GM23248 (cell line): Measurements from ENCODE around the gene RASSF8. TPM values are rescaled to one million over a fixed set of nuclear protein-coding genes. Genes with fewer than 3 reads are reported as not detected.

ENCODE experiments used
- DNase-seq: peaks from one replicate; pipeline ENCODE4 v3.0.0-alpha.2; 2015
- H2AFZ ChIP-seq: fragments of 200-600 bp; sonication (generic); 2 replicates; pipeline ENCODE4 v1.6.1; 2016; ENCODE audit warnings: antibody characterized with exemption
- H3F3A ChIP-seq: fragments of 200-600 bp; sonication (generic); 2 replicates; pipeline ENCODE4 v1.6.1; 2016; ENCODE audit warnings: mild to moderate bottlenecking, antibody characterized with exemption, mixed run types; ENCODE audit not compliant: insufficient read depth
- H3K27ac ChIP-seq: fragments of 200-600 bp; sonication (generic); 2 replicates; pipeline ENCODE4 v1.5.1; 2016; ENCODE audit warnings: mild to moderate bottlenecking
- H3K27me3 ChIP-seq: fragments of 200-600 bp; sonication (generic); replicated peaks from 2 replicates; pipeline ENCODE4 v1.6.1; 2016; ENCODE audit warnings: mild to moderate bottlenecking; ENCODE audit not compliant: insufficient read depth
- H3K36me3 ChIP-seq: fragments of 200-600 bp; sonication (generic); 2 replicates; pipeline ENCODE4 v1.6.1; 2016; ENCODE audit warnings: low read depth, mild to moderate bottlenecking
- H3K4me1 ChIP-seq: fragments of 200-600 bp; sonication (generic); 2 replicates; pipeline ENCODE4 v1.6.1; 2016; ENCODE audit warnings: mild to moderate bottlenecking; ENCODE audit not compliant: insufficient read depth
- H3K4me2 ChIP-seq: fragments of 200-600 bp; sonication (generic); one replicate; pipeline ENCODE4 v1.6.1; 2016; ENCODE audit warnings: mild to moderate bottlenecking; ENCODE audit not compliant: unreplicated experiment
- H3K4me3 ChIP-seq: fragments of 200-600 bp; sonication (generic); 2 replicates; pipeline ENCODE4 v1.5.1; 2016; ENCODE audit warnings: mild to moderate bottlenecking
- H3K79me2 ChIP-seq: fragments of 200-600 bp; sonication (generic); 2 replicates; pipeline ENCODE4 v1.6.1; 2016; ENCODE audit warnings: mild to moderate bottlenecking; ENCODE audit not compliant: insufficient read depth
- H3K9ac ChIP-seq: fragments of 200-600 bp; sonication (generic); 2 replicates; pipeline ENCODE4 v1.6.1; 2016; ENCODE audit warnings: mild to moderate bottlenecking
- H3K9me2 ChIP-seq: fragments of 200-600 bp; sonication (generic); 2 replicates; pipeline ENCODE4 v1.6.1; 2016; ENCODE audit warnings: mixed run types, mild to moderate bottlenecking, moderate library complexity; ENCODE audit not compliant: insufficient read depth
- H3K9me3 ChIP-seq: fragments of 200-600 bp; sonication (generic); one replicate; pipeline ENCODE4 v1.6.1; 2017; ENCODE audit warnings: low read depth
- H4K20me1 ChIP-seq: fragments of 200-600 bp; sonication (generic); 2 replicates; pipeline ENCODE4 v1.6.0; 2016; ENCODE audit not compliant: insufficient read depth
- EZH2 ChIP-seq: fragments of 200-600 bp; sonication (generic); IDR thresholded peaks from 2 replicates; pipeline ENCODE4 v1.6.1; 2018; ENCODE audit warnings: antibody characterized with exemption, mild to moderate bottlenecking; ENCODE audit not compliant: insufficient read depth, poor library complexity, severe bottlenecking
- EZH2phosphoT487 ChIP-seq: fragments of 200-600 bp; sonication (generic); IDR thresholded peaks from 2 replicates; pipeline ENCODE4 v1.6.1; 2018; ENCODE audit warnings: antibody characterized with exemption, moderate library complexity, mild to moderate bottlenecking, low read depth; ENCODE audit not compliant: insufficient read depth
- WGBS, 2 experiments: methylation state at CpG; one replicate each; pipeline ENCODE4 v1.1.6; 2015 to 2017; ENCODE audit warnings: low lambda C conversion rate in 2 of 2, low coverage in 1 of 2; ENCODE audit errors: missing lambda C conversion rate in 2 of 2; 5-methylcytosine and 5-hydroxymethylcytosine counted together
- in situ Hi-C: fragments of 300-500 bp; cut with MboI; formaldehyde crosslinking; loops from 2 replicates; pipeline ENCODE4 v1.15.0; 2020
- polyA plus RNA-seq: library from polyadenylated mRNA; unstranded; fragments of >200 nt; fragmentation: Nextera tagmentation; extraction: Ambion mirVana; gene quantifications from 2 replicates; pipeline ENCODE4 v1.2.1, GENCODE V29; 2016
- total RNA-seq: library from RNA; depleted of rRNA; stranded (reverse); fragments of >200 nt; shearing (Covaris generic); gene quantifications from 2 replicates; pipeline ENCODE4 v1.2.3, GENCODE V29; 2014

RASSF8 gene
- total and polyA plus RNA-seq, 2 experiments from 2014 or later: 11.2 to 80.1 TPM

GRCh38 chr12:26124446-26125399, 166.2 kb downstream of the RASSF8 start, which contains the start of gene BHLHE41:
Gene BHLHE41, minus strand, starts transcription at chr12:26125037. Its CDS starts 258 bp downstream, at chr12:26124779.
- H3K9me3 ChIP-seq: no peaks in the 10 kb centered on the region
- in situ Hi-C loops: no loop called here
- peak within 1 kb of the TSS; percentile 84 for H3K27ac ChIP-seq
- peak within 1 kb of the TSS; percentile 87 for H2AFZ ChIP-seq
- H4K20me1 ChIP-seq: no peaks in the 10 kb centered on the region
- no peaks in the 10 kb centered on the region for H3K9me2 ChIP-seq
- WGBS, 2 experiments: 1% methylated on average over 41 to 54 of the region's 54 CpGs
- H3K4me3 ChIP-seq: peak within 1 kb of the TSS; percentile 85
- H3K4me2 ChIP-seq: peak within 1 kb of the TSS; percentile 98
- H3K36me3 ChIP-seq: no peaks in the 10 kb centered on the region
- no peaks in the 10 kb centered on the region for H3K27me3 ChIP-seq
- peaks cover 33% of the 10 kb centered on the region for H3F3A ChIP-seq
- H3K79me2 ChIP-seq: no peaks in the 10 kb centered on the region
- DNase-seq: peak; percentile 76
- H3K9ac ChIP-seq: peak within 1 kb of the TSS; percentile 93
- peaks cover 25% of the 10 kb centered on the region for H3K4me1 ChIP-seq
- no peak for TF ChIP-seq EZH2phosphoT487
- no peak for TF ChIP-seq EZH2

- Histone ChIP-seq H3F3A (peaks cover 33% of the 10 kb centered on the region), H3K27me3 (no peaks in the 10 kb centered on the region), H3K79me2 (no peaks in the 10 kb centered on the region), H3K4me2 (peak overlapping the region; percentile 98), H3K9me2 (no peaks in the 10 kb centered on the region), H3K9me3 (no peaks in the 10 kb centered on the region), H2AFZ (peak overlapping the region; percentile 87), H4K20me1 (no peaks in the 10 kb centered on the region), H3K4me3 (peak overlapping the region; percentile 85), H3K27ac (peak overlapping the region; percentile 84), H3K4me1 (peaks cover 25% of the 10 kb centered on the region), H3K36me3 (no peaks in the 10 kb centered on the region), H3K9ac (peak overlapping the region; percentile 93)
- DNase-seq: peak; percentile 91
- WGBS, 2 experiments: 0 to 1% methylated on average over 48 to 62 of the region's 66 CpGs
- in situ Hi-C loops: no loop called here
- no peak for TF ChIP-seq EZH2phosphoT487
- TF ChIP-seq EZH2: no peak
Observed at GRCh38 chr12:26125400-26126339, 167.2 kb downstream of the RASSF8 start.

GRCh38 chr12:26126340-26127284, 168.1 kb downstream of the RASSF8 start:
- no peaks in the 10 kb centered on the region for H3K9me2 ChIP-seq
- peak overlapping the region; percentile 93 for H3K9ac ChIP-seq
- TF ChIP-seq EZH2: no peak
- TF ChIP-seq EZH2phosphoT487: no peak
- no peaks in the 10 kb centered on the region for H3K79me2 ChIP-seq
- peak; percentile 94 for DNase-seq
- H3K4me1 ChIP-seq: peaks cover 25% of the 10 kb centered on the region
- H3K27ac ChIP-seq: peak overlapping the region; percentile 84
- no peaks in the 10 kb centered on the region for H4K20me1 ChIP-seq
- WGBS, 2 experiments: 7 to 8% methylated on average over 56 to 58 of the region's 60 CpGs
- in situ Hi-C loops: no loop called here
- H2AFZ ChIP-seq: peak overlapping the region; percentile 87
- H3F3A ChIP-seq: peaks cover 33% of the 10 kb centered on the region
- no peaks in the 10 kb centered on the region for H3K36me3 ChIP-seq
- no peaks in the 10 kb centered on the region for H3K27me3 ChIP-seq
- no peaks in the 10 kb centered on the region for H3K9me3 ChIP-seq
- H3K4me2 ChIP-seq: peak overlapping the region; percentile 98
- H3K4me3 ChIP-seq: peak overlapping the region; percentile 85

GRCh38 chr12:26127404-26127803, 168.9 kb downstream of the RASSF8 start:
- 96 to 98% methylated on average over 2 of the region's 2 CpGs for WGBS, 2 experiments
- no peaks in the 10 kb centered on the region for H3K27me3 ChIP-seq
- TF ChIP-seq EZH2: no peak
- TF ChIP-seq EZH2phosphoT487: no peak
- H3K9ac ChIP-seq: no peak overlapping the region
- H3K79me2 ChIP-seq: no peaks in the 10 kb centered on the region
- no peak overlapping the region for H3K27ac ChIP-seq
- H3K9me3 ChIP-seq: no peaks in the 10 kb centered on the region
- no peaks in the 10 kb centered on the region for H4K20me1 ChIP-seq
- DNase-seq: no peak
- no peak overlapping the region for H3K4me2 ChIP-seq
- peaks cover 25% of the 10 kb centered on the region for H3K4me1 ChIP-seq
- no peak overlapping the region for H3K4me3 ChIP-seq
- H2AFZ ChIP-seq: no peak overlapping the region
- H3F3A ChIP-seq: peaks cover 33% of the 10 kb centered on the region
- H3K36me3 ChIP-seq: no peaks in the 10 kb centered on the region
- in situ Hi-C loops: no loop called here
- H3K9me2 ChIP-seq: no peaks in the 10 kb centered on the region
